Measurements from ENCODE around the gene GALNT8.
"Not testable (repeated sequence)": the region's sequence is repeated elsewhere in the genome, so short reads cannot be mapped to it uniquely, and the experiment has no call there.

Gene GALNT8

DNA sequence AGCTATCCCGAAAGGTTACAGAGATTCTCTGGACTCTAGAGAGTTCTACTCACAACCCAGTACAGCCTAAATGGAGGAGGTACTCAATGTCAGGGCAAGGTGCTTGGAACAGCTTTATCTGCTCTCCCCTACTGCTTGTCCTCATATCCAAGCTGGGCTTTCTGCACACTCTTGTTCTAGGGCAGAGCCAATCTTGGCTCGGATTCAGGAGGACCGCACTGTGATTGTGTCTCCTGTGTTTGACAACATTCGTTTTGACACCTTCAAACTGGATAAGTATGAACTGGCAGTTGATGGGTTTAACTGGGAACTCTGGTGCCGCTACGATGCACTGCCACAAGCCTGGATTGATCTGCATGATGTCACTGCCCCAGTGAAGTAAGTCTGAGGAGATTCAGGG, 25.0 kb downstream of the GALNT8 start:
- no peak for DNase-seq

DNA sequence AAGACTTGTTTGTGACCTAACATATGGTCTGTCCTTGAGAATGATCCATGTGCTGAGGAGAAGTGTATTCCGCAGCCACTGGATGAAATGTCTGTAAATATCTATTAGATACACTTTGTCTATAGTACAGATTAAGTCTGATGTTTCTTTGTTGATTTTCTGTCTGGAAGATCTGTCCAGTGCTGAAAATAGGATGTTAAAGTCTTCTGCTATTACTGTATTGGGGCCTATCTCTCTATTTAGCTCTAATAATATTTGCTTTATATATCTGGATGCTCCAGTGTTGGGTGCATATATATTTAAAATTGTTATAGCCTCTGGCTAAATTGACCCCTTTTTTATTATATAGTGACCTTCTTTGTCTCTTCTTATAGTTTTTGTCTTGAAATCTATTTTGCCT, 31.5 kb downstream of the GALNT8 start:
- DNase-seq, result not testable (repeated sequence)

DNA sequence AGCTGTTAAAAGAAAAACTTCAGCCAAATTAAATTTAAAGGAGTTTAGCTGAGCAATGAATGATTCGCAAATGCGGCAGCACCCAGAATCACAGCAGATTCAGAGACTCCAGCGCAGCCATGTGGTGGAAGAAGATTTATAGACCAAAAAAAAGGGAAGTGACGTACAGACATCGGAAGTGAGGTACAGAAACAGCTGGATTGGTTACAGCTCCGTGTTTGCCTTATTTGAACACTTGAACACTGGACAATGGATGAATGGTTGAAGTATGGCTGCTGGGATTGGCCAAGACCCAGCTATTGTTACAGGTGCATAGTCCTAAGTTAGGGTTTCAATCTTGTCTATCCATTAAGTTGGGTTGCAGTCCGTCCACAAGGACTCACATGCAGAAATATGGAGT, 42.6 kb downstream of the GALNT8 start:
- DNase-seq, result no peak

DNA sequence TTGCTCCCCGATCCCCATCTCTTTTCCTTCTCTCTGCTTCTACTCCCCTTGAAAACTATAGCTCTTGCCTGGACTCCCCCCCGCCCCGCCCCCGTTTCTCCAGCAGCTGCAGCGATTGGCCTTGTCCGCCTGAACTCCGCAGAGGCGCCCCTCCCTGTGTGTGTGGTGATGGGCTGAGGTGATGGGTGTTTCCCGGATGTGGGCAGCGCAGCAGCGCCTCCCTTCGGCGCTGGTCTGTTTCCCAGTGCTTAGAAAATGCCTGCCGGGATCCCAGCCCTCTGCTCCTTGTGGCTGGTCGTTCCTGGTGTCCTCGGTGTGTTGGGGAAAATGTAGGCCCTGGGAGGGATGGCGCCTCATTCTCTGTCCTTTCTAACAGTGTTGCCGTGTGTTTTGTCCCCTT, 43.3 kb downstream of the GALNT8 start:
- no peak for DNase-seq

DNA sequence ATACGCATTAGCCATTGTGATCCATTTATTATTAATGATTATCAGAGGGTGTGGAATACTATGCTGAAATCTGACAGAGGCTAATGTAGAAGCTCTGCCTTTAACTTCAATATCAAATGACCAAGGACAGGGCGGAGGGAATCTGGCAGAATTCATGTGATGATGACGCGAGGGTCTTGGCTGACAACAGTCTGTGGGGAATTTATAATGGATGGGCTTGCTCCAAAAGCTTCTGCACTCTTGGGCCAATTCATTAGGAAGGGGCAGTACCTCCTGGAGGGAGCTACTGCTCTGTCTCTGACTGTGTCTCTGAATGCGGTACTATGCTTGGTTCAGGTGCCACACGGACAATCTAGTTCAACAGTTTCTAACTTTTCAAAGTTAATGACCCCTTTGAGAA, 46.2 kb downstream of the GALNT8 start:
- DNase-seq, result no peak

DNA sequence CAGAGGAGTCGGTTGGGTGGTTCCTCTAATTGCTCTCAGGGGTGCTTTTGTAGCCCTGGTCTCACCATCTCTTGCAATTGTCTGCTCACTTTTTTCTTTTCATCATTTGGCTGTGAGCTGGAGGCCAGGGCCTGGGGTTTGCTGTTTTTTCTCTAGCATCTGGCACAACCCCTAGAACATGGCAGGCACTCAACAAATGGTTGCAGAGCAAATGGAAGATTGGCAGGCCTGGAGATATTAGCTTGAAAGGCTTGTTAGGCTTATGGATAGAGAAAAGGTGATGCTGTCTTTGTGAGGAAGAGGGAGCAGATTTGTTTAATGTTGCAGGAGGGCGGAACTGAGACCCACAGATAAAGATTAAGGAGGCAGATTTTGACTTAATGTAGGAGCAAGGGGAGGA, 47.0 kb downstream of the GALNT8 start:
- DNase-seq, result no peak

DNA sequence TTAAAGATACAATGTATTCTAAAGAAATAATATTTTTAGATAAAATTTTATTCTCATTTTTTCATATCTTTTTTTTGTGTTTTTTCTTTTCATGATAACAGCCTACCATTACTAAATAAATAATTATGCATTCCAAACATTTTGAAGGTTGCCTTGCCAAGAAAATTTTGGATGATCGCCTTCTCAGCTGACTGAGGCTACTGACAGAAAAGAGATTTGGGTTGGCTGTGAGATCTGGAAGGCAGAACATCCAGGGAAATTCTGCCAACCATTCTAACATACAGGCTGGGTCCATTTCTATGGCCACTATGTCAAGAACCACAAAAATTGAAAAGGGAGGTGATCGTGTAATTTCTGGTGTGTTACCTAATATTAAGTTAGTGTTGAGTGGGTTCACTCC, 48.1 kb downstream of the GALNT8 start:
- DNase-seq, result no peak

DNA sequence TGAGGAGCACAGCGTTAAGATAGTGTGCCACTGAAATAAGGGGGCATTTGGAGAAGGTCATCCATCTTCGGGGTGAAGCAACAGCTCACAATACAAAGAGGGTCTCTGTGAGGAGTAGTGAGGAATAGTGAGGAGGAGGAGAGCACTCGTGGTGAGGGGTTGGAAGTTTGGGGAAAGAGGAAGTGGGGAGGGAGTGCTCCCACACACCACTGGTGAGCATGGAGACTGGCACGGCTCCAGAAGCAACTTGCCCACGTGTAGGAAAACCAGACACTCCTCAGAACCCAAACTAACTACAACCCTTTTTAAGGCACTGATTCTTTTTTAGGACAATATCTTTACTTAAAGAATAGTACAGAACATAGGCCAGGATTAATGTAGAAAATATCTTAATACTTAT, 48.9 kb downstream of the GALNT8 start:
- DNase-seq, result no peak

DNA sequence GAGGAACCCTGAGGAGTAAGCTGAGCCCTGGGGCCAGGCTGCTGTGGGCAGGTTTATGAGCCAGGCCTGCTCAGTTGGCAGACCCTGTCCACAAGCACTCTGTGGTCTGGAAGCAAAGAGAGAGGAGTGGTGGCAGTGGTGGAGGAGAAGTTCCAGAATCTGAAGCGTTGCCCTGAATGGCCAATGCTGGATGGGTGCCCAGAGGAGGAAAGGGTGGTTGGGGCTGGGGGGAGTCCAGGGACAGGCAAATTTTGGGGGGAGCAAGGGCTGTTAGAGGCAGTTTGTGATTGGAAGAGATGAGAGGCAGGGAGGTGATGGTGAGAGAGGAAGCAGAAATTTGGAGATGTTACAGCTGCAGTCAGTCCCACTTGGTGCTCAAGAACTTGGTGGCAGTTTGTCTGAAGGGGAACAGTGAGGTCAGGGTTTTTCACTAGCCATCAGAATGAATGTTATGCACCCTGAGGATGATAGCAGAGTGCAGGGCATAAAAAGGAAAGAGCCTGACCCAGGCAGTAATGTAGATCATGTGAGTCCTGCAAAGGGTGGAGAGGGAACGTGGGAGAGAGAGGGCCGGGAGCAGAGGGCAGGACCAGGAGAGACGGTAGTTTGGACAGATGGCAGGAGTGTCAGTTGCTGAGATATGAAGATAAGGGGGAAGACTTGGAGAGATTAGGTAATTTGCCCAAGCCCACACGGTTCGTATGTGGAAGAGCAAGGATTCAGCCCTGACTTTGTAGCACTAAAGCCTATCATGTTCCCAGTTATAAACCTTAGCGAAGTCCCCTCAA, 51.2 kb downstream of the GALNT8 start:
- no peak for DNase-seq

DNA sequence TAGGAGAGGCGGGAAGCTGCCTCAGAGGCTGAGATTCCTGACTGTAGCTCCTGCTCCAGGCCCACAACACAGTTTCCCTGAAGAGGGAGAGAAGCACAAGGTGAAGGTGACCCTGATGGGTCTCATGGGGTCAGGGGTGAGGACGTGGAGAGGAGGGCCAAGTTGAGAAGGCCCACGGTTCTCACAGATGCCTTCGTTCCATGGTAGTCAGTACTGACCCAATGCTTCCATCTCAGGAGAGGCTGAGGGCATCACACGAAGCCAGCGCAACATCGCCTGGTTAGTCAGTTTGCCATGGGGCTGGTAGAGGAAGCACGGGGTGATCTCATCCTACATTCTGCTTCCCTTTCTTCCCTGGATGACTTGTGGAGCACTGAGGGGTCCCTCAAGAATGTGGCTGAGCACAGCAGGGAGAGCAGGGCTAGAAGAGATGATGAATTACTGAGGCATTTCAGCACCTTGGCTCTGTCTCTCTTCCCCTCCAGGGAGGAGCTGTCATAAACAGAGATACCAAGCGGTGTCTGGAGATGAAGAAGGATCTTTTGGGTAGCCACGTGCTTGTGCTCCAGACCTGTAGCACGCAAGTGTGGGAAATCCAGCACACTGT, 51.9 kb downstream of the GALNT8 start:
- no peak for DNase-seq

DNA sequence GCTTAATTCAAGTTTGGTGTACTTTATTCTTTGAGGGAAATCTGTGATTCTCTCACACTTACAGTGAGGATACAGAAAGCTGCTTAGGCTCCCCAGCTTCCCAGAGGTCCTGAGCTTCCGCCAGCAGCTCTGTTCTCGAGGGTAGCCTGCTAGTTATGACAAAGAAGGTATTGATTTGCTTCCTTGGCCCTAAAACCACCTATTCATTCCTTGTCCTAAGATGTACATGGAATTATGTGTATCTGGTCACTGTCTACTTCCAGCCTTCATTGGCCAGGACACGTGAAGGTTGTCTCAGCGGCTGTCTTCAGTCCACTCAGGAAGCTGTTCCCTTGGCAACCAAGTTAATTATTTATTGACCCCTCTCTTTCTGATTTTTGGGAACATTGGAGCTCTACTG, 55.7 kb downstream of the GALNT8 start:
- no peak for DNase-seq

DNA sequence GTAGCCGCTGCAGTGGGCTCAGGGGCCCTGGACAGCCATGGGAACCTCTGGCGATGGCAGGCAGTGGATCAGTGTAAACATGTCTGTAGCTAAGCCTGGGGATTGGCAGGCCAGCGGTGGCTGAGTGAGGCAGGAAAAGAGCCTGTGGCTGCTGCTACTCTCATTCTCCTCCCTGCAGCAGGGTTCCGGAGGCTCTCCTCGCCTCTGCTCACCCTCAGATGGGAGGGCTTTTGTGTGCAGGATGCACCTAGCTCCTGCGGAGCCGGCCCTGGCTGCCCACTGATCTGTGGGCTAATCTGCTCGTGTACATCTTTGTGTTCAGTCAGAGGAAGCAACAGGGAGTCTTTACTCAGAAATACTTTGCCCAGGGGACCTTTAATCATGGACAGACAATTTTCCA, 59.5 kb downstream of the GALNT8 start:
- no peak for DNase-seq

DNA sequence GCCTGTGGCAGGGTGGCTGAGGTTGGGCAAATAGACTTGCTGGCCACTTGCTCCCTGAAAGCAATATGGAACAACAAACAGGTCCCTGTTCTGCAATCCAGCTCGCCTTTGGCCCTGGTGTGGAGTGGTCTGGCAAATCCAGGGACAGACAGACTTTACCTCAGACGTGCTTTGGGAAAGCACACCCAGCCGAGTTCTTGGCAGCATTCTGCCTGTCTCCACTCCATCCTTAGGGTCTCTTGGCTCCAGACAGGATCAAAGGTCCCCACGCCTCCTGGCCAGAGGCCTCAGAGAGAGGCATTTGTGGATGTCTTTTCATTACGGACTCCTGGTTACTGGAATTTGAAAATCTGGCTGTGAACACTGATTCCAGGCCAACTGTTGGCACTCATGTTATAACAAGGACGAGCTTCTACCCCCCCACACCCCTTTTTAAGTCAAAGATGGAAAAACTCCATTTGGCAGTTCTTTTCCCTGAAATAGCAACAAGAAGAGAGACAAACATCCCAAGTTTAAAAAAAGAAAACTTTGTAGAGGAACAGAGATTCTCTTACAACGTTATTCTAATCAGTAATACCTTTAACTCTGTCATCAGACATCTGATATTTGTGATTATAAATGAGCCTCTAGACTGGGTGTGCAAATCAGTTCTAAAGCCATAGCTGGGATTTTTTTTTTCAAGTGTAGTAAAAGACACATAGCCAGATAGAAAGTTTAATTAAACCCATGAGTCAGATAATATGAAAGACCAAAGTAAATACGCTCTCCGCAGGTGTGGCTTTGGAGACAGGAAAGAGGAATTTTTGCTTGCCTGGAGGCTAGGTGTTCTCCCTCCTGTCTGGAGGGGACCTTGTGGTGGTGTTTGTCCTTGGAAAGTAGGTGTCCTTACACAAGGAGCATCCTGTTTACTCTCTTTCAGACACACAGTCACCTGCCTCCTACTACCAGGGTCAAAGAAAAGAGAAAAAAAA, 60.7 kb downstream of the GALNT8 start:
- no peak for DNase-seq

DNA sequence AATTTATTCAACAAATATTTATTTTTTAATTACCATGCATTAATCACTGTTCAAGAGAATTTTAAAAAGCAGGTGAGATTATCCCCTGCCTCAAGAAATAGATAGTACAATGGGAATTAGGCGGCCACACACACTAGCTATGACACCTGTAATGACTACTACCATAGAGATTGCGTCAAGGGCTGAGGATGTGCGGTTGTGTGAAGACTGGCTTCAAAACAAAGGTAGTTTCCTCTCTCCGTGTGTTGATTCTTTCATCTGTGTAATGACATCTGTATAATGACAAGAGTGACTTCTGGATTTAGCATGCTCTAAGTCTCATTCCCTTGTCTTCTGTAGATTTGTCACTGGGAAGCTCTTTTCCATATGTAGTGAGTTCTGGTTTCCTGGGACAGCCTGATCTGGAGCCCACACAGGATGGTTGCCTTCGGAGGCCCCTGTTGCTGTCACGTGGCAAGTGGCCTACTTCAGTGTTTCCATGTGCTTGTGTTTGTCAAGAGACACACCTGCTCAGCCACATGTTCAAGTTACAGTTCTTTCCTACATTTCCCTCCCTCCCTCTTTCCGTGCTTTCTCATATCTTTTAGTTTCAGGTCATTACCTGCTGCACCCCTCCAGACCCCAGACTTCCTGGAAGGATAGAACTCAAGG, 64.3 kb downstream of the GALNT8 start:
- DNase-seq, result no peak

DNA sequence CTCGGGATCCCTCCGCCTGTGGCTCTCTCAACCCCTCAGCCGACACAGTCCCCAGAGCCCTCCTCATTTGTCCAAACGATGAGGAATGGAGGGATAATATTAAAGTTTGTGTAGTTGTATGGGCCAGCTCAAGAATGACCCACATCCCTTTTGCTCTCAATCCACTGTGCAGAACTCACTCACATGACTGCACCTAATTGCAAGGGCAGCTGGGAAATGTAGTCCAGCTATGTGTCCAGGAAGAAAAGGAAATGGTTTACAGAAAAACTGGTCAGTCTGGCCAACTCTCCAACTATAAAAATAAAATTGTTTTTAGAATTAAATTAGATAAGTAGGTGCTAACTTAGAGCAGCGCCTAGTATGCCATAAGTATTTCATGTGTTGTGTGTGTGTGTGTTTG, 66.6 kb downstream of the GALNT8 start:
- no peak for DNase-seq

DNA sequence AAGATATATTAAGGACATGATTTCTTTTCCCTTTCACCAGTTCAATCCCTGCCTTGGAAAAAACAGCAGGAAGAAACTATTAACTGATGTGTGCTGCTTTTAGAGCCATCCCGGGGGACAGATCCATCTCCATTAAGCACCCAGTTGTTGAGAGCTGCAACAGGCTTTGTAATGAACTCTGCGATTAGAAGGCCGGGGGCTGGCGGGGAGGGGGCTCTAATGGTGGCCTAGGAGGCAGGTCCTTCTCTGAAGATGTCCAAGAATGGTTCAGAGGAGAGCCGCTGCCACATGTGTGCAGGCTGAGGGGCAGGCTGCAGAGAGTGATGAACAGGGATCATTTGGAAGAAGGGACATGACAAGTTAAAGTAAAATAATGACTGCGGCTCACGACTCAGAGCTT, 67.8 kb downstream of the GALNT8 start:
- no peak for DNase-seq

DNA sequence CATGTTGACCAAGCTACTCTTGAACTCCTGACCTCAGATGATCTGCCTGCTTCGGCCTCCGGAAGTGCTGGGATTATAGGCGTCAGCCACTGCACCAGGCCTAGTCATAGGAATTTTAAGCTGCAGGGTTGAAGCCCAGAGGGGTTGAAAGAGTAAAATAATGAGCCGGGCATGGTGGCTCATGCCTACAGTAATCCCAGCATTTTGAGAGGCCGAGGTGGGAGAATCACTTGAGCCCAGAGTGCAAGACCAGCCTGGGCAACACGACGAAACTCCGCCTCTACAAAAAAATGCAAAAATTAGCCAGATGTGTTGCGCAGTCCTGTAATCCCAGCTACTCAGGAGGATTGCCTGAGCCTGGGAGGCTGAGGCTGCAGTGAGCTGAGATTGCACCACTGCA, 69.6 kb downstream of the GALNT8 start:
- DNase-seq, result no peak

DNA sequence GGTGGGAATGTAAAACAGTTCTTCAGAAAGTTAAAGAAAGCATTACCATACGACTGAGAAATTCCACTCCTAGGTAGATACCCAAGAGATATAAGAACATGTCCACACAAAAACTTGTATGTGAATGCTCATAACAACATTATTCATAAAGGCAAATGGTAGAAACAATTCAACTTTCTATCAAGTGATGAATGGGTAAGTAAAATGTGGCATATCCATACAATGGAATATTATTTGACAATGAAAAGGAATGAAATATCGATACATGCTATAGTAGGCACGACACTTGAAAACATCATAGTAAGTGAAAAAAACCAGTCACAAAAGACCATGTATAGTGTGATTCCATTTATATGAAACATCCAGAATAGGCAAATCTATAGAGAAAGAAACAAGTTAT, 71.3 kb downstream of the GALNT8 start:
- no peak for DNase-seq

DNA sequence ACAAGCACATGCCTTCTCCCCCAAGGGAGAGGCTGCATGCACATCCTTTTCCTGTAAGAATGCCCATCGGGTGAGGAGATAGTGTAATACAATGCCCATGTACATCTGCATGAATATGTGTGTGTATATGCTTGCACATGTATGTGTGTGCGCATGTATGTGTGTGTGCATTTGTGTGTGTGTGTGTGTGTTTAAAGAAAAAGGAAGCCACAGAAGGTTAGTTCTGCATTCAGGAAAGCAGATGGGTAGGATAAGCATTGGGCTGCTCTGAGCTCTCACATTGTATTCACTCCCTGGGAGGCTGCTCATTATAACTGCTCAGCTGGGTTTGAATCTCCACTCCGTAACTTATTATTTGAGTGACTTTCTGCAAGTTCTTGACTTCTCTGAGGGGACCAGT, 74.3 kb downstream of the GALNT8 start:
- DNase-seq, result no peak

DNA sequence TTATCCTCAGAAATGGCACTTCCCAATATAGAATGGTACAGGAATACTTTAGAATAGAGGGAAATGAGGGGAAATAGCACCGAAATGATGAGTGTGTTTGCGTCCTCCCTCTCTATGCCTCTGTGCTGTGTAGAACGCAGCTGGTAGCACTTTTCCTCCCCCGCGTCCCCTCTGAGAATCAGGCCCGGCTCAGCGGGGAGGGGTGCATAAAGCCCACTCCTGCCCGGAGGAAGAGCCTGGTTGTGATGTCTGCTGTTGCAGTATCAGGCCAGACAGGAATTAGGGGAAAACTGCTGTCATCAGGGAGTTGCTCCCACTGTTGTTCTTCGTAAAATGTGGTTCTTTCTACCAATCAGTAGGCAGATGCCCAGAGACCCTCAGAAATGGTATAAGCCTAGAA, 76.0 kb downstream of the GALNT8 start:
- no peak for DNase-seq

DNA sequence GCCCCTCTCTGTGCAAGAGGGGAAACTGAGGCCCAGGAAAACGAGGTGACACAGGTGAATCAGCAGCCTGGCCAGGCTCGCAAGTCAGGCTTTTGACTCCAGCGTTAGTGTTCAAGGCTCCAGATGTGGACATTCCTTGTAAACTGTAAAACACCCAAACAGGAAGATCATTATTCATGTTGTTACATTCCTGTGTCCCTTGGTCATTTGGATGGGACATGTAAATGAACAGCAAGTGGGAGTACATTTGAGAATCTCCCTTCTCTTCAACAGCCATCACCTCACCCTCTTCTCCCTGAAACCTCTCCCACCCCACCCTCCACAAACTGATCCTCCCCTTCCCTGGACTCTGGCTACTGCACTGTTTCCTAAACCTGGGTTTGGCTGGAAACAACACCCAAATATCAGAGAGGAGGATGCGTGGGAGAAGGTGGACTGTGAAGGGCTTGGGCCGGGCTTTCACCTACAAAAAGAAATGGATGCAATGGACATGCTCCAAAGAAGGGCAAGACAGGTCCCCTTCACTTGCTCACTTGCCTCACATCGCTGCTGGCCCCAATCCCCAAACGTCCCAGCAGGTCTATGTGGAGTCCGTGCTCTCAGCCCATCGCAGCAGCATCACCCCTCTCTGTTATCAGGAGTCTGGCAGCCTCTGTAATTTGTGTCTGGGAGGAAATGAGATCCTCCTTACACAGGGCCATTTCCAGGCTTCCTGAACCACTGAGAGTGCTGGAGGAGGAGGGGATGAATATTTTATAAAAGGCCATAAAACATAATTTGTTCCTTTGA, 76.7 kb downstream of the GALNT8 start:
- DNase-seq, result no peak

DNA sequence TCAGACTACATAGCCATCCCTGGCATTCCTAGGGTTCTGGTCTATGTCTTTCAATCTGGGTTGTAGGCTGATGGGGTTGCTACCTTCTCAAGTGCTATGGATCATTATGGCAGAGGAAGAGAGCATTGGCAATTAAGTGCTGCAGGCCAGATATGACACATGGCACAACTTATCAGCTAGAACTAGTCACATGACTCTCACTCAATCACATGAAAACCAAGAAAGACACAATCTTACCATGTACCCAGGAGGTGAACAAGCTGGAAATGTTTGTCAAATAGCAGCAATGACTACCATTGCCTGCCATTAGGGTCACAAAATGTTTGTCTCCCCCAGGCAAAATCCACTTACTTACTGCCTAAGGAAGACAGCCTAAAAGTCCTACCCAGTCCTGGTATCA, 80.4 kb downstream of the GALNT8 start:
- no peak for DNase-seq

Measured in stimulated activated naive CD4-positive, alpha-beta T cell treated with Interleukin-2 at 50 U/mL for 16 hours (primary cell).